ENCODE results near the gene ZNF521.
"Not testable (repeated sequence)": the region's sequence is repeated elsewhere in the genome, so short reads cannot be mapped to it uniquely, and the experiment has no call there.

Gene ZNF521

DNA sequence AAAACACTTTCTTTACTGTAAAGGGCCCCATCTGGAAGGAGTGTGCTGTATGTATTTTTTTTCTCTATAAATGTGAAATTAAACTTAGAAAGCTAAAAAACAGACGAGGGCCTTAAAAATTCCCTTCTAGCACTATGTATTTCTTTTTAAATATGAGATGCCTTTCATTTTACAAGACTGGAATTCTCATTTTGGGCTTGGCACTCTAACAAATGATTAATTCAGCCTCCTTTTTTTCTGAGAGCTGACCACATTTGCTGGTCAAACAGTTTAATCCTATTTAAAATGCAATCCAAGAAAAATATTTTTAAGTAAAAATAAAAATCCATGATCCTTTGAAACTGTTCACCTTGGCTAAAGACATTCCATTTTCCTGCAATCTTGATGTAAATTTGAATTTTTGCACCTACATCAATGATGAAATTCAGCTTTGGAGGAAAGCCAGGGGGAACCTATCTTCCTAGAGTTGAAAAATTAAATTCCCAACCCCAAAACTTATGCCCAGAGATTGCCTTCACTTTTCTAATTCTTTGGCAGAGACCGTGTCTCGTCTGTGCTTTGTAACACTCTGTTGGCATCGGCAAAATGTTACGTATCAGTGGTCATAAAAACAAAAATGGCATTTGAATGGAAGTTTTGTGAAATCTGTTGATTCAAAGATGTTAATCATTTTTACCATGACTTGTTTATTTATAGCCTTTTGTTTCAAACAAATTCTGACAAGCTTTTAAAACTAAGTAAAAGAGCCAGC lies 284.5 kb downstream of the ZNF521 start:
- no peak for DNase-seq

DNA sequence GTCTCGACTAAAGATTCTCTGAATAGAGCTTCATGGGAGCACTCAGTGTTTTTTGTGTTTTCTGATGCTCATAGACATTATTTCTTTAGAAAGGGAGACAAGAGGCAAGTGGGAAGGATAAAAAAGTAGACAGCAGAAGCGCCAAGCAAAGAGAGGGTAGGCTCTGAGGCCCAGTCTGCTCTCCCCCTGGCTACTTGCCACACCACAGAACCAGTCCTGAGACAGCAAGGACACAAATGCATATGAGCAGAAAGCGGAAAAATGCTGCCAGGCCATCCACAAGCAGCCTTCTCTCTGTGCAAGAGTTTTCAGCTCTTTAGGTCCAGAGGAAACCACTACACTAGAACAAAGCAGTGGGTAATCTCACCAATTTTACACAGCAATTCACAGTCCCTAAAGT lies 285.4 kb downstream of the ZNF521 start:
- DNase-seq, result no peak

GRCh38 chr18:25062720-25063119 lies 289.2 kb downstream of the ZNF521 start:
- no peak for DNase-seq

DNA sequence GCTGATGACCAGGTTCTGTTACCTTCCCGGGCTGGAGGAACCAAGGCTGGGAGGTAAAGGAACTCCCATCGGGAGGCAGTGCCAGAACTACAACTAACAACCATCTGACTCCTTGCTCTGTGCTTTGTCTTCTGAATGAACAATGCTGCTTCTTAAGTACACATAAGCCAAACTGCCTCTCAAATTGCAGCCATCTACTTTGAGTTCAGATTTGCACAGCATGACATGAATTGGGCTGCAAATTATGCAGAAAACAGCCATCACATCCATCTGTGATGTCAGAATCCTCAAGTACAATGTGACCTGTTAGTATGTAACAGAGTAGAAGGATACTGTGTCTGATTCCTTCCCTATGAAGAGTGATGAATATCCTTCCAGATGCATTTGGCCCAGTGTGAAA lies 290.6 kb downstream of the ZNF521 start:
- DNase-seq, result no peak

DNA sequence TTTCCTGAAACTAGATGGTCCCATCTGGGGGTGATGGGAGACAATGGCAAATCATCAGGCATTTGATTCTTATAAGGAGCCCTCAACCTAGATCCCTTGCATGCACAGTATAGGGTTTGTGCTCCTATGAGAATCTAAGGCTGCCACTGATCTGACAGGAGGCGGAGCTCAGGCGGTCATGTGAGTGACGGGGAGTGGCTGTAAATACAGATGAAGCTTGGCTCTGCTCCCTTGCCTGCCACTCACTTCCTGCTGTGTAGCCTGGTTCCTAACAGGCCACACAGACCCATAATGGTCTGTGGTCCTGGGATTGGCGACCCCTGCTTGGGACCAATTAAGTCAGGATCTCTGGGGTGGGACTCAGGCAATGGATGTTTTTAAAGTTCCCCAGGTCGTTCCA lies 293.4 kb downstream of the ZNF521 start:
- no peak for DNase-seq

DNA sequence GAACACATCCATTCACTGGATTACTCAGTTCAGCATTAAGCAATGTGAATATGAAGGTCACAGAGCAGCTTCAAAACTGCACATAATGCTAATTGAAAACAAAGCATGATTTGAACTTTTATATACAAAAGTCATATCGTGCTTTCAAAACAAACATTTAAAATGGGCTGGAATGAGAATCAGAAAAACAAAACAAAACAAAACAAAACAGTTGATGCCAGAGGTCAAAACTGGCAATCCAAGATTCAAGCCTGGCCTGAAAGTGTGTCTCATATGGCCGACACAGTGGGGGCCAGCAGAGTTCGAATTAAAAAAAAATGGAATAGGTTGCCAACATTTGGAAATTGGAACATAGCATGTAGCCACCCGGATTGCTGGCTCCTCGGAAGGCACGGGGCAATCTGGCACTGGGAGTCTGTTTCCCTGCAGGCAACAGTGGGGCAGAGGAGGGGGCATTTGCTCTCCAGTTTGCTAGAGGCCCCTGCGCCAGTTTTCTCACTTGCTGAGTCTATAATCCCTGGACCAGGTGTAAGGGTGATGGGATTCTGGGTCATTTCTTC lies 294.4 kb downstream of the ZNF521 start:
- DNase-seq, result no peak

GRCh38 chr18:25056429-25056828 lies 295.5 kb downstream of the ZNF521 start:
- DNase-seq, result no peak

GRCh38 chr18:25055076-25055475 lies 296.9 kb downstream of the ZNF521 start:
- no peak for DNase-seq

GRCh38 chr18:25053466-25053865 lies 298.5 kb downstream of the ZNF521 start:
- no peak for DNase-seq

GRCh38 chr18:25052511-25052921 lies 299.4 kb downstream of the ZNF521 start:
- no peak for DNase-seq

DNA sequence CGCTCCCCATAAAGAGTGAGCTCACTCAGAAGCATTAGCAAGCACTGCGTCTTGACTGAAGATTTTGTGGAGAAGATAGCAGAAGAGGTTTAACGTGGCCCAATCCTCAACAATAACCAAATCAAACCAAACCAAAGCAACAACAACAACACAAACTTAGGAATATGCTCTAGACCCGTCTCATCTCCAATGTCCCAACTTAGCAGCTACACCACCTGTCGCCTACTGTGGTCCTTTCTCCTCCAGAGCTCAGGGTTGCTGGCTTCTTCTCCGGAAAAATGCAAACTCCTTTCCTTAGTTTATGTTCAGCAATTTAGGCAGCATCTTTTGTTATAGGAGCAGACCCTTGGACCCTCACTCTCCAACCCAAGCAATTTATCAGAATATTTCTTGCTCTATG lies 301.4 kb downstream of the ZNF521 start:
- no peak for DNase-seq

DNA sequence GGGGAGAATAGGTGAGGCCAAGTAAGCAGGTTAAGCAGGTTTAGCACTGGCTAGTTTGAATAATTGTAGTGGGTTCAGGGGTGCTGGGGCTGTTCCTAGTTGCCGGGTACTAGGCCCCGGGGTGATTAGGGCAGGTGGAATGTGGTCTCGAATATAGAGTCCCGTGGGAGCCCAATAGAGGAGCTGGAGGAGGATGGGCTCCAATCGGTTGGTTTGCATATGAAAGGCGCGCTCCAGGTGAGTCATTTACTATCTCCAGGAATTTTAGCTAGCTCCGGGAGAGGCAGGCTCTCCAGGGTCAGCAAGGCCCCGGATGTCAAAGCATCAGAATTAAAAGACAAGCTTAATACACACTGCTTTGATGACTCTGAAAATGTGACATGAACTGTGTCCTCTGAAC lies 304.0 kb downstream of the ZNF521 start:
- no peak for DNase-seq

GRCh38 chr18:25047421-25047820 lies 304.5 kb downstream of the ZNF521 start:
- DNase-seq, result no peak

DNA sequence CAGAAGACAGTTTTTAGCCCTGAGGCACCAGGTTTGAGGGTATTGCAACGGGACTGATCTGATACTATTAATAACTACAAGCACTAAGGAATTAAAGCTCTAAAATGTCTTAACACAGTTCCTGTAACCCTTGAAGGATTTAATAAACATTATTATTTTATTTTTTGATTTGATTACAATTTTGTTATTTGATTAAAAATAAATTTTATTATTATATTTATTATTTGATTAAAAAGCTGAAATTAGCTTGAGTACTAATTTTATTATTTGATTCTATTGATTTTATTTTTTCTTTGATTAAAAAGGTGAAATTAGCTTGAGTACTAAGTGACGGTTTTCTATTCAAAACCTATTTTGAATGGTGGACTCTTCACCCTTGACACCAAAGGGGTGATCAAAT lies 307.3 kb downstream of the ZNF521 start:
- DNase-seq, result no peak

GRCh38 chr18:25043104-25043503 lies 308.9 kb downstream of the ZNF521 start:
- DNase-seq, result no peak

- no peak for DNase-seq
These were observed 309.3 kb downstream of the ZNF521 start for GRCh38 chr18:25042641-25043051.

- no peak for DNase-seq
These were observed 312.2 kb downstream of the ZNF521 start for GRCh38 chr18:25039781-25040180.

GRCh38 chr18:25038261-25038660 lies 313.7 kb downstream of the ZNF521 start:
- DNase-seq, result no peak

DNA sequence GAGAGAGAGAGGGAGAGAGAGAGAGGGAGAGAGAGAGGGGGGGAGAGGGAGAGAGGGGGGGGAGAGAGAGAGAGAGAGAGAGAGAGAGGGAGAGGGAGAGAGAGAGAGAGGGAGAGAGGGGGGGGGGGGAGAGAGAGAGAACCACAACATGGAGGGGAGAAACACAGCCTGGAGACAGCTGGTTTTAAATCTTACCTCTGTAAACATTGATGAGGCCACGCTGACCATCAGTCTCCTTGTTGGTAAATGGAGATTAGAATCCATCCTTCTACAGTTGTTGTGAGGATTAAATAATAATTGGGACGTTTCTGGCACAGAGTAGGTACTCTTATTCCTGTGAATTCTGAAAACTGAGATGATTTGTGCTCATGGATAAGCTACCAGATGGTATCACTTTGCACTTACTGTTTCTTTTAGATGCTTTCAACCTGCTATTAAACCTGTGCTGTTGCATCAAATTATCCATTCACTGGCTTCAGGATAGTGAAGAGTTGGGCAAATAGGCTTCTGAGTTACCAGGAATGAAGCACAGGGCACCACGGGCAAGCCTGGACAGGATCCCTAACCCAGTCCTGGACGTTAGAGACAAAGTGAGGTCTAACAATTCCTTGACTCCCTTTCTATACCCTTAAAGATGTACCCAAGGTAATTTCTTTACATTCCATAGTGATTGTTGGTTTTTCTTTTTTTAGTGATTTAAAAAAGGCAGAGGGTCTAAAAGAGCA lies 318.1 kb downstream of the ZNF521 start:
- DNase-seq, result no peak

DNA sequence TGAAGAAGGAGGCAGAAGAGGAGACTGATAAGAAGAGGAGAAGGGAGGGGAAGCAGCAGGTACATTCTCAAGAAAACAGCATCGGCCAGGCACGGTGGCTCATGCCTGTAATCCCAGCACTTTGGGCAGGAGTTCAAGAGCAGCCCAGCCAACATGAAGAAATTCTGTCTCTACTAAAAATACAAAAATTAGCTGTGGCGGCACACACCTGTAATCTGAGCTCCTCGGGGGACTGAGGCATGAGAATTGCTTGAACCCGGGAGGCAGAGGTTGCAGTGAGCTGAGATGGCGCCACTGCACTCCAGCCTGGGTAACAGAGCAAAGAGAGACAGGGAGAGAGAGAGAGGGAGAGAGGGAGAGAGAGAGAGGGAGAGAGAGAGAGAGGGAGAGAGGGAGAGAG lies 318.8 kb downstream of the ZNF521 start:
- not testable (repeated sequence) for DNase-seq

GRCh38 chr18:25029802-25030201 lies 322.2 kb downstream of the ZNF521 start:
- DNase-seq, result no peak

GRCh38 chr18:25019931-25020330 lies 332.0 kb downstream of the ZNF521 start:
- DNase-seq, result no peak

- no peak for DNase-seq
These were observed 332.7 kb downstream of the ZNF521 start for GRCh38 chr18:25019086-25019860.

All from suppressor macrophage treated with lipopolysaccharide for 1 hour (primary cell).